Suppressor macrophage treated with lipopolysaccharide for 1 hour (primary cell): ENCODE measurements around the gene PARP1.

Source experiments
- DNase-seq, 3 donors: peaks; one replicate each; pipeline ENCODE4 v3.0.0-alpha.2; 2020 to 2022

The PARP1 gene

DNA sequence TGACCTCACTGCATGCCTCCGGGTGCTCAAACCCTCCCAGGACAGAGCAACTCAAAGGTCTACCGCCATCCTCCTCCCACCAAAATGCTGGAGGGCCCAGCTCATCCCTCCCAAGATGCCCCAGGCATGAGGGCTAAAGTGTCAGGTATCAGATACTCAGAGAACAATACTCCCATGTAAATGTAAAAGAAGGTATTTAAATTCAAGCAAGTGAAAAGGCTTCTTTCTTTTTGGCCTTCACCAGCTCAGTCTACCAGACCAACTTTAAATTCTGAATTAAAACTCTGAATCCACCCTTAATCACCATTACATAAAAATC, 3.0 kb downstream of the PARP1 start:
- DNase-seq = no peak

DNA sequence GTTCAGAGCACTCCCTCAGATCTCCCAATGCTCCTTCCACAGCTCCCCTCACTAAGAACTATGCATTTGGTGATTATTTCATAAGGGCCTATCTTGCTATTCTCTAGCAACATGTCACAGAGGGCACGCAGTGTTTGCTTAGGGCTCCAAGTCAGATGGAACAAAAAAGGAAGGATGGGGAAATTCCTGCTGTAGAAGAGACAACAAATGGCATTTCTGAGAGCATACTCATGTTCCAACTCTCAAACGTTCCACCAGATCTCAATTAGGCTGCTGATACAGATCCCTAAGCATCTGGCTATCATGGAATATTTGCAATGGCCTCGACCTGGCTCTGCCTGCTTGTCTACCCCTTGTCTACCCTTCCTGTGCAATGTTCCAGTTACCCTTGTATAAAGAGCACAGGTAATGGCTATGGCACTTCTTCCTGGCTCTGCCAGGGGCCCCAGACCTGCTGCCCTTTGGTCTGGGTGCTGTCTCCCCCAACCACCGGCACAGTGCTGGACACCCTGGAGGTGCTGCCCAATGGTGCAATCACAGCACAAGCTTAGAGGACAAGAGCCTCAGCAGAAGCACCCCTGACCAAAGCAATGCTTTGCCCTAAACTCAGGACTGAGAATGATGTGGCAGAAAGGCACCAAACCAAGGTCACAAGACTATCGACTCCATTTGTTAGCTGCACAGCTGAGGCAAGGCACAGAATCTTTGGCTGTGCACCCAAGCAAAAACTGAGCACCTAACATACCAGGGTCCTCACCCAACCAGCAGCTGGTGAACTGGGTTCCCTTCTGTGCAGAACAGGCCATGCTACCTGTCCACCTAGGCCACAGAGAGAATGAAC, 3.6 kb downstream of the PARP1 start:
- no peak for DNase-seq

DNA sequence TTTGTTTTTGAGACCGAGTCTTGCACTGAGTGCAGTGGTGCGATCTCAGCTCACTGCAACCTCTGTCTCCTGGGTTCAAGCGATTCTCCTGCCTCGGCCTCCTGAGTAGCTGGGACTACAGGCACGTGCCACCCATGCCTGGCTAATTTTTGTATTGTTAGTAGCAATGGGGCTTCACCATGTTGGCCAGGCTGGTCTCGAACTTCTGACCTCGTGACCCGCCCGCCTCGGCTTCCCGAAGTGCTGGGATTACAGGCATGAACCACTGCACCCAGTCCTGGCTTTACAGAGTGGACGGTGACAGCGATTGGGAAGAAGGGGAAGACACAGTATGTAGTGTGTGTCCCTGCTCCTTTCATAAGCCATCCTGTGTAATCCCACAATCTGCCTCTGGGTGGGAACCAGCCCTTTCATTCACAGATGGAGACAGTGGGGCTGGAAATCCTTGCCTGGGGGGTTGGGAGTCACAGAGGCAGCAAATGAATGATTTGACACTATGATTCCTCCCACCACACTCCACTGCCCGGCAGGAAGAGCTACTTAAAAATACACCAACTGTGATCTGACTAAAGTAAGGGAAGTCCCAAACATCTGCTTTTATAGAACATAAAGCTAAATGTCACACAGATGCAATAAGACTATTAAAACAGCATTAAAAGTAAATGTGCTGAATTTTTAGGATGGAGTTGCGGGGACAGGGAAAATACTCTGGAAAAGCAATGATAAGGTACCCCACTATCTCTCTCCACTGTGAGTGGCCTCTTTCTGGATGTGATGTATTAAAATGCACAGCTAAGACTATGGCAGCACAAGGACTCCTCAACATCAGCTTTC, 4.5 kb downstream of the PARP1 start:
- peak; percentile 23 to 61 (median 39) for DNase-seq

DNA sequence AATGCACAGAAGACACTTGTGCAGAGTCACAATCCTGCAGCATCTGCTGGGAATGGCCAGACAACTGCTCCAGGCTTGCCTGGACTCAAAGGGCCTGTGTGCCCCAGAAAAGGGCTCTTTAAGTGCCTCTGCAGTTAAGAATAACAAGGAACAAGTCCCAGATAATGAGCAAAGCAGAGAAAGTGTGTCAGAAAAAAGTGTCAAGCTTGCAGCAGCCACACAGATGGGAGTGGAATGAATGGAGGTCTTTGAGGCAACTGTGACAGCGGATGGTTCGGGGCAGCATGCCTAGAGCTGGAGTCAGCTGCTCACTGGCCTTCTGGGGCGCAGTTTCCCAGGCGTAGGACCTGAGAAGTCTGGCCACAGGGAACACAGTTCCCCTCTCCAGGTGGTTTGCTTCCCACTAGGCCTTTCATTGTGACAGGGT, 5.1 kb downstream of the PARP1 start:
- no peak for DNase-seq

DNA sequence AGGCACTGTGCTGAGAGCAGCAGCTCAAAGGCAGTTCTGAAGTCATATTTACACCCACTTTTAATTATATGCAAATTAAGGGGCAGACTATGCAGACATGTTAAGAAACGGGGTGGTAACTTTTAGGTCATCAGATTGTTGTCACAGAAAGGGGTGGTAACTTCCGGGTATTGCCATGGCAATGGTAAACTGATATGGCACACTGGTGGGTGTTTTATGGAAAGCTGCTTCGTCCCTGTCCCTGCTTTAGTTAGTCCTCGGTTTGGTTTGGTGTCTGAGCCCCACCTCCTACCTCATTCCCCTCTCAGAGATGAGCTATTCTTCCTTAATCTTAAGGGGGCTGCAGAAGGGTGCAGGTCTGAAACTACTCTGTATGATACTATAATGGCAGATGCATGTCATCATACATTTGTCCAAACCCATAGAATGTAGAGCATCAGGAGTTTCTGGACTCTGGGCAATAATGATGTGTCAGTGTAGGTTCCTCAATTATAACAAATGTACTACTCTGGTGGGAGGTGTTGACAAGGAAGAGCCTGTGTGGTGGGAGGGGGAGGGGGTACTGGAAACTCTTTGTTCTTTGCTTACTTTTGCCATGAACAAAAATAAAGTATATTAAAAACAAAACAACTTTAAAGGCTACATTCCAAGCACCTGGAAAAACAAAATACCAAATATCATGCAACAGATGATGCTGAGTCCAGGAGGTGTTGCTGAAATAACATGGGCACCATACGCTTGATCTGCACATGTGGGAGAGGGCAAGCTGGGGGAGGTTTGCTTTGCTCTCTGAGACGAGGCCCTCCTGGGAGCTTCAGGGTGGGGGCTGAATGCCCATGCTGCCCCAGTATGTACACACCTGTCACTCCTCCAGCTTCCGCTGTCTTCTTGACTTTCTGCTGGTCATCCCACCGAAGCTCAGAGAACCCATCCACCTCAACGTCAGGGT, 6.3 kb downstream of the PARP1 start:
- DNase-seq = no peak

DNA sequence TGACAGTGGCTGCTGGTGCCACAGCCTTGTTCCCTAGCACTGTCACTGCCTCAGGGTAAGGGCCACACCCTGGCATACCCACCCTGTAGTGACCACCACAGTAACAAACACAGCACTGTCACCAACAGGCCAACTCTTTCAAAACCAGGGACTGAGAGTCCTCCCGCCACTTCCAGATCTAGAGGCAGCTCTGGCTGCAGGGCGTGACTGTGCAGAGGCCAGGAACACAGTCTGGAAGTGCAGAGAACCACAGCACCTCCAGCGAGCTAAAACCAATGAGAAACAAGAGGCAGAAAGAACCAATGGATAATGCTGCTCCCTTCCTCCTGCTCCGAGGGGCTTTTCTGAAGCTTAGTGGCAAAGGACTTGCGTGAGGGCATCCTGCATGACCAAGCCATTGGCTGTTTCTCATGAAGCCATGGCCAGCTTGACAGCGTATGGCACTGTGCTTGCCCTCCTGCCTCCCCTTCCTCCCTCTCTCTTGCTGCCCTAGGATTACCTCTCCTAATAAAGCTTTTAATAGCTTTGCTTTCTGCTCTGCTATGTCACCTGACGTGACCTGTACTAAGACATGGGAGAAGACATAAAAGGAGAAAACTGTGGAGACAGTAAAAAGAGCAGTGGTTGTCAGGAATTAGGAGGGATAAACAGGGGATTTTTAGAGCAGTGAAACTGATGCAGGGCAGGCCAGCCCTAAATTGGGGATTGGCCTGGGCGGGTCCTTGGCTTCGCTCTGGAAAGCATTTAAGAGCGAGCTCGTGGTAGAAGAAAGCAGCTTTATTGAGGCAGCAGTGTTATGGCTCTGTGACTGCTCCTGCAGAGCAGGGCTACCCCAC, 7.2 kb downstream of the PARP1 start:
- DNase-seq = no peak

DNA sequence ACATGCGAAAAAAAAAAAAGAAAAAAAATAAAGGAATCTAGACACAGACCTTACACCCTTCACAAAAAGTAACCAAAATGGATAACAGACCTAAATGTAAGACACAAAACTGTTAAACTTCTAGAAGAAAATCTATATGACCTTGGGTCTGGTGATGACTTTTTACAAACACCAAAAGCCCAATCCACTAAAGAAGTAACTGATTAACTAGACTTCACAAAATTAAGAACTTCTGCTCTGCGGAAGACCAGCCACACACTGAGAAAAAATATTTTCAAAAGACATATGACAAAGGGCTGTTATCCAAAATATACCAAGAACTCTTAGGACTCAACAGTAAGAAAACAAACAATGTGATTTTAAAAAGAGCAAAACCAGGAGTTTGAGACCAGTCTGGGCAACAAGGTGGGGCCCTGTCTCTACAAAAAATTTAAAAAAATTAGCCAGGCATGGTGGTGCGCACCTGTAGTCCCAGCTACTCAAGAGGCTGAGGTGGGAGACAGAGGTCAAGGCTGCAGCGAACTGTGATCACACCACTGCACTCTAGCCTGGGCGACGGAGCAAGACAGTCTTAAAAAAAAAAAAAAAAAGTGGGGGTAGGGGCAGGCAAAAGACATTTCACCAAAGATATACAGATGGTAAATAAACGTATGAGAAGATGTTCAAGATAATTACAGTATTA, 9.8 kb downstream of the PARP1 start:
- DNase-seq = no peak

DNA sequence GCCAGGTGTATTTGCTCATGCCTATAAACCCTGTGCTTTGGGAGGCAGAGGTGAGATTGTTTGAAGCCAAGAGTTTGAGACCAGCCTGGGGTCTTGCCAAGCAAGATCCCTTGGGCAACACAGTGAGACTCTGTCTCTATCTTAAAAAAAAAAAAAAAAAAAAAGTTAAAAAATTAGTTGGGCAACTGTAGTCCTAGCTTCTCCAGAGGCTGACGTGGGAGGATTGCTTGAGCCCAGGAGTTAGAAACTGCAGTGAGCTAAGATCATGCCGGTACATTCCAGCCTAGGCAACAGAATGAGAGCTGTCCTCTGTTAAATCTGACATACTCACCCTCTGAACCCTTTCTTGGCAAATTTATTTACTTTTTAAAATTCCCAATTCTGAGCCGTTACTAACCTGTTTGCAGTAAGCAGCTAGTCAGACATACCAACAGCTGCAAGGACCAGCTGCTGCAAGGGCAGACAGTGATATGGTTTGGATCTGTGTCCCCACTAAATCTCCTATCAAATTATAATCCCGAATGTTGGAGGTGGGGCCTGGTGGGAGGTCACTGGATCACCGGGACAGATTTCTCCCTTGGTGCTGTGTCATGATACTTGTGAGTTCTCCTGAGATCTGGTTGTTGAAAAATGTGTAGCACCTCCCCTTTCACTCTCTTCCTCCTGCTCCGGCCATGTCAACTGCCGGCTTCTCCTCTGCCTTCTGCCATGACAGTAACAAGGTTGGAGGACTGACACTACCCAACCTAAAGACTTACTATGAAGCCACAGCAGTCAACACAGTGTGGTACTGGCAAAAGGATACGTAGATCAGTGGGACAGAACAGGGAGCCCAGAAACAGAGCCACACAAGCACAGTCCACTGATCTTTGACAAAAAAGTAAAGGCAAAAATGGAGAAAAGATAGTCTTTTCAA, 10.6 kb downstream of the PARP1 start:
- no peak for DNase-seq

DNA sequence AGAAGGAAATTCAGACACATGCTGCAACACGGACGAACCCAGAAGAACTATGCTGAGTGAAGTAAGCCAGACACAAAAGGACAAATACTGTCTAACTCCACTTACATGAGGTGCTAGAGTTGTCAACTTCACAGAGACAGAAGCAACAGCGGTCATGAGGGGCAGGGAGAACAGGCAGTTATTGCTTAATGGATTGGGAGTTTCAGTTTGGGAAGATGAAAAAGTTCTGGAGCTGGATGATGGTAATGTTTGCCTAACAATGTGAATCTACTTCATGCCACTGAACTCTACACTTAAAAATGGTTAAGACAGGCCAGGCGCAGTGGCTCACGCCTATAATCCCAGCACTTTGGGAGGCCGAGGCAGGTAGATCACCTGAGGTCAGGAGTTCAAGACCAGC, 12.1 kb downstream of the PARP1 start:
- no peak for DNase-seq

DNA sequence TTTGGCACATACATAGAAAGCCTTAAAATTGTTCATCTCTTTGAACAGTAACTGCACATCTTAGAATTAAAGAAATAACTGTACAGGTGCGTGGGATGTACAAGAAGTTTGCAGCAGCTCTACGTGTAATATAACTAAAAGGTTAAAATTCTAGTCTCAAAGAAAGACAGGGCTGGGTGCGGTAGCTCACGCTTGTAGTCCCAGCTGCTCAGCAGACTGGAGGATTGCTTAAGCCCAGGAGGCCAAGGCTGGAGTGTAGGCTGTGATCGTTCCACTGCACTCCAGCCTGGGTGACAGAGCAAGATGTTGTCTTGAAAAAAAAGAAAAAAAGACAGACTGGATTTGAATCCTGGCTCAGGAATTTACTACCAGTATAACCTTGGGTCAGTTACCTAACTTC, 13.4 kb downstream of the PARP1 start:
- DNase-seq = no peak

DNA sequence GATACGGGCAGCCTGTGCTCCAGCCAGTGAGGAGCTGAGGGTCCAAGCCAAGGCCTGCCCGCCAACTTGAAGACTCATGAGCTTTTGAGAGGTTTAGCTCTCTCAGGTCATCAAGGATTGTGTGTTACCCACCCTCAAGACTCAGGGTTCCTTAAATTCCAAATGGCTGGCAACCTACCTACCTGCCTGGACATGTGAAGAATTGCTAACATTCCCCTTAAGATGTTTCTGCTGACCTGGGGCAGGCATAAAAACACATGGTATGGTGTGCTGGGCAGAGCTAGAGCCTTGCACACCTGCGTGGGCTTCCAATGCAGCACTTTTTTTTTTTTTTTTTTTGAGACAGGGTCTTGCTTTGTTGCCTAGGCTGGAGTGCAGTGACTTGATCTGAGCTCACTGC, 17.2 kb downstream of the PARP1 start:
- no peak for DNase-seq

DNA sequence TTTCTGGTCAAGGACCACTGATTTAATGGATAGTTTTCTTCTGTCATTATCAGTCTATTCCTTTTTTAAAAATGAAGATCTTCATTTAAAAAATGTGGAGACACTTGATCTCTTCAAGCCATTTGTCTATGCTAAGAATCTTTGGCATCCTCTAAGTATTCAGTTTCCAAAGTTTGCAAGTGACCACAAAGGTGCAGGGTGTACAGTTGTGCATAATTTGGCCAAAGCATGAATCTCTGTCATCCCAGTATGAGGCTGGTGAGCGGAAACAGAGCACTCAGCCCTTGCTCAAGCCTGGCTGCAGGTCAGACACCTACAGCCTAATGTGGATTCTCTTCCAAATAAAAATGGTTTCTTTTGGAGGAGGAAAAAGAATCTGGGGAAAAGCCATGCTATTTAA, 19.8 kb downstream of the PARP1 start:
- DNase-seq = no peak

DNA sequence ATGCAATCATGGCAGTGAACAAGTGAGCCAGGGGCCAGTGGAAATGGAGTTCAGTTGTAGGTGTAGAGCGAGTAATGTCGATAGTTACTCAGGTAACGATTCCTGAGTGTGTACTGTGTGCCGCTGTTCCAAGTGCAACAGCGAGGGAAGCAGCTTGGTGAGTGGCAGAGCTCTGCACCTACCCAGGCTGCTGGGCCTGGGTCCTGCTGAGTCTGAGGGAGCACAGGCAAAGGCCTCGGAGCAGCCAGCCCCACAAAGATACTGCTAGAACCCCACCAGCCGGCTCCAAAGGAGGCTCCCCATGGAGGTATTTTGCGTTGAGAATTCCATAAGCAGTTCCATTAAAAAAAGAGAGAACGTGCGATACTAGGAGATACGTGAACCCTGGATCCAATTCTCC, 23.2 kb downstream of the PARP1 start:
- DNase-seq = no peak

DNA sequence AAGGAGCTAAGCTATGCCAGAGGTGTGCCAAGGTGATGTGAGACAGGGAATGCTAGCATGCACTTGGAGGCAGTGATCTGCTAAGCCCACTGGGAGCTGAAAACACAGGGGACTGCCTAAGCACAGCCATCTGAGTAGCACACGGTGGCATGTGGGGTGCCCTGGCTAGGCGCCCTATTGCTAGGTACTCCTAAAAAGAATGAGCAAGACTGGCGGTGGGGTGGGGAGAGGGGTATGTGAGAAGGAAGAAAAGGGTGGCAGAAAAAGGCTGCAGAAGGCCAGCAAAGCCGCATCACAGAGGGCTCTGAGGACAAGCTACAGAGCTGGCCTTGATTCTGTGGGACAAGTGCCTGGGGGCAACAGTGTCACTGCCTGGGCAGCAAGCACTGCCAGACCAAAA, 23.9 kb downstream of the PARP1 start:
- DNase-seq = no peak

DNA sequence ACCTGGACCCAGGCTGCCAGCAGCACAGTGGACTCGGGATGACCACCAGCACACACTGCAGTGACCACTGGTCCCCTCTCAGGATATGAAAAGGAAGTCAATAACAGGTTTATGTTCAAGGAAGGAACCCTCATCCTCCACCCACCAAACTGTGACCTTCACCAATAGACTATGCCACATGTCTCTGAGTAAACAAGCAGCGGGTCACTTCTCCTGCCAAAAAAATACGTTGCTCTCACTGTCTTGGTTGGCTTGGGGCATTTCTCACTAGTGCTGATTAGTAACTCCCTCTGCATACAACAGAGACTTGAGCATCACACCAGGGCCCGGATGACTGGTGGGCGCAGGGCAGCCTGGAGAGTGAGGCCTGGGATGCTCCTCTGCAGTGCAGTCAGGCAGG, 25.9 kb downstream of the PARP1 start:
- DNase-seq = no peak

DNA sequence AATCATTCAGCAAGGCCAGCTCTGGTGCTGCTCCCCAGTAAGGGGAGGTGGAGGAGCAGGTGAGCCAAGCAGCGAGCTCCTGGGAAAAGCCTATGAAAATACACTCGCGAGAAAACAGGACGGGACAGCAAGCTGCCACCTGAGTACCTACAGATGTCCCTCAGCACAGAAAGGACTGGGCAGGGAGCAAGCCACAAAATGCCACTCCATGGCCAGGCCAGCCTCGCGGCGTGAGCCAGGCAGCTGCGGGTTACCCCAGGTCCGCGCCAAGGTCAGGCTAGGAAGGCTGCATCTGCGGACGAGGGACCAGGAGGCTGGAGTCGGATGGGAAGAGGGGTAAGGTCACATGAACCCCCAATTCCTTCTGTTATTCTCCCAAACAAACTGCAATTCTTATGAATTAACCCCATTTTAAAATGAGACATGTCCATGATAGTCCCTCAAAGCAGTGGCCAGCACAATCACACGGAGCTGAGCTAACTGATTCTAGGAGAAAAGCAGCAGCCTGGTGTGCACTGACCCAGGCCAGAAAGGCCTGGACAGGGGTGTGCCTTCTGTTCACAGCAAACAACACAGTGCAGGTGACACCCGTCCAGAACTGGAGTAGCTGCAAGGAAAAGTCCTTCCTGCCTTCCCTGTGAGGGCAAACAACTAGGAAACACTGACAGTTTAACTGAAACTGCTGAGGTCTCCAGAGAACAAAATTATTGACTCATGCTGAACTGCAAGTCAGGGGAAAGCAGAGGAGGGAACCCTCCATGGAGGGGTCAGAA, 26.5 kb downstream of the PARP1 start:
- DNase-seq = no peak

DNA sequence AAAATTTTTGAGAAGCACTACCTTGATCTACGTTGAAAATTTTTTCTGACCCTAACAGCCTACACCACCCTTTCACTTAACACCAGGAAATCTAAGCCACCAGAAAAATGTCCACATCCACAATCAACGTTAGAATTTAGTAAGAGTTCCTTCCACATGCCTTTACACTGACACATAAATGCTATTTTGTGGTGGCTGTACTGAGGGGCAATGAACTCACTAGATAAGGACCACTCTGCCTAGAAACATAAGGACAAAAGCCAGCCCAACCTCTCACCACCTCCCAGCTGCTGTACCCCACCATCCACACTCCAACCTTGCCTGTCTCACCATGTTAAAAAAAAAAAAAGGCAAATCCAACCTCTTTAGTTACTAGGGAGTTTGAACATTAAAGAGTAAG, 29.8 kb downstream of the PARP1 start:
- no peak for DNase-seq

DNA sequence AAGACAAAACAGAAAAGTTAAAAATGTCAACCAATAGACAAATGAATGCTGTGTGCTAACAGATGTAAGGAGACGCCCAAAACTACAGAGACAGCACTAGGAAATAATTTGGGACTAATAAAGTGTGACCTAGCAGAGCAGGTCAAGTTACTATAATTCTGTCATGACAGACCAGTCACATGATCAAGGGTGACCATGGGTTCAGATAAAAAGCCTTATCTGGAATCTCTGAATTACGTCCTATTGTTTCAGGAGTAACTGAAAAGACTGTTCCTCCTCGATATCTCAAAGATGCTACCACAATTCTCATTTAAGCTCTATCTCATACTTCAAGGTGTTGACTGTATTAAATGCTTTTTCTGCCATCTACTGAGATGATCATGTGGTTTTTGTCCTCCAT, 31.6 kb downstream of the PARP1 start:
- DNase-seq = no peak

DNA sequence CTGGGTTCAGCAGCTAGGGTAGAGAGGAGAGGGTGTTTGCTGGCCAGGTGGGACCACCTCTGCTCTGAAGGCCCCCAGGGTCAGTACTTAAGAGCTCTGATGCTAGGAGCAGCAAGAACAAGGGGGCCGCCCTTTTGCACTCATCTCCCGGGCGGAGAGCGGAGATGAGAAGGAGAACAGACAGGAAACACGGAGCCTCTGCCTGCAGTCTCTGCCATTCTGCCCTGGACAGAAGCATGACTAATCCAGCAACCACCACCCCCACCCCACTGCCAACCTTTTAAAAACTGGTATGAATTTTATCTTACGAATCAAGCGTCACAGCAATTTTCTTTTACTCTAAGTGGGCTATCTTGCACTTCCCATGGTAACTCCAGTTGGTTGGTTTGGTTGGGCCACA, 34.5 kb downstream of the PARP1 start:
- DNase-seq = no peak

DNA sequence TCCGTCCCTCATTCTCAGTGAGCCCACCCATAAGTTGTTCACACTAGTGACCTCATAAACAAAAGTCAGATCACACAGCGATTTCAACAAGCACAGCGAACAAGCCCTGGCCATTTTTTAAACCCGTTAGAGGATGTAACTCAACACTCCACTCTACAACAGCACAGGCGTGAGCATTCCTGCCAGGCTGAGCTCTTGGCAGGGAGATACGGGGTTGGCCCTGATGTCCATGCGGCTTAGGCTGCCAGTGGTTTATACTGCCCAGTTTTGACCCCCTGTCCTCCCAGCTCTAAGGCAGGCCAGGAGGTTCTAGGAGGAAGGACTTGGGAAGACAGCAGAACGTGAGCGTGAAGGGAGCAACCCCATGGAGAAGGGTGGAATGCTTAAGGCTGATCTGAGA, 35.0 kb downstream of the PARP1 start:
- DNase-seq = no peak
